NCI-H1930 (cell line): Measurements from ENCODE around the gene RARA.

Experiments used
- DNase-seq, 2 experiments: peaks; one replicate each; lab custom pipeline; 2025; lab: John Stamatoyannopoulos, UW

The RARA gene

GRCh38 chr17:40345994-40346764, 37.2 kb downstream of the RARA start:
- DNase-seq, result no peak

- no peak for DNase-seq
These were observed 37.8 kb downstream of the RARA start for GRCh38 chr17:40346765-40347158.

- no peak for DNase-seq
These were observed 38.5 kb downstream of the RARA start for GRCh38 chr17:40347319-40348135.

GRCh38 chr17:40348136-40348504, 39.1 kb downstream of the RARA start:
- DNase-seq, result no peak

GRCh38 chr17:40348562-40349476, 39.8 kb downstream of the RARA start:
- no peak for DNase-seq

GRCh38 chr17:40349477-40349894, 40.5 kb downstream of the RARA start:
- no peak for DNase-seq

GRCh38 chr17:40349895-40350688, 41.1 kb downstream of the RARA start:
- no peak for DNase-seq

GRCh38 chr17:40350689-40351358, 41.8 kb downstream of the RARA start:
- no peak for DNase-seq

- no peak for DNase-seq
These were observed 42.6 kb downstream of the RARA start for GRCh38 chr17:40351359-40352236.

- DNase-seq, result no peak
These were observed 43.3 kb downstream of the RARA start for GRCh38 chr17:40352237-40352778.

- DNase-seq, result no peak
These were observed 43.9 kb downstream of the RARA start for GRCh38 chr17:40352779-40353394.

- no peak for DNase-seq
These were observed 45.5 kb downstream of the RARA start for GRCh38 chr17:40354221-40355122.

- DNase-seq, result peak; percentile 15 to 28
These were observed 46.3 kb downstream of the RARA start for GRCh38 chr17:40355123-40355803.

- DNase-seq, result no peak
These were observed 47.1 kb downstream of the RARA start for GRCh38 chr17:40355804-40356758.

- DNase-seq, result no peak
These were observed 48.3 kb downstream of the RARA start for GRCh38 chr17:40356990-40357881.
